Astrocyte of the spinal cord (primary cell): ENCODE measurements around the gene PRR15L.

Experiments
- DNase-seq: peaks from one replicate; pipeline ENCODE4 v3.0.0; 2011; ENCODE audit warnings: low read depth, low spot score
- H3K4me3 ChIP-seq: 2 replicates; pipeline ENCODE4 v1.5.1; 2011; ENCODE audit warnings: low read depth, mild to moderate bottlenecking, low read length, moderate library complexity
- CTCF ChIP-seq: IDR thresholded peaks from 2 replicates; pipeline ENCODE4 v1.5.1; 2012; ENCODE audit warnings: low read depth, mild to moderate bottlenecking, low read length, inconsistent platforms
- in situ Hi-C: cut with HindIII; loops from 2 replicates; pipeline ENCODE4 v1.10.0; 2017; ENCODE audit warnings: low sequenced_read_pairs

Gene PRR15L

GRCh38 chr17:47995241-47995935, 37.7 kb upstream of the PRR15L start:
- no peak for DNase-seq
- no peak overlapping the region for H3K4me3 ChIP-seq
- in situ Hi-C loops = no loop called here
- no peak for TF ChIP-seq CTCF

GRCh38 chr17:47994724-47995123, 37.0 kb upstream of the PRR15L start:
- in situ Hi-C loops = no loop called here

GRCh38 chr17:47993964-47994363, 36.3 kb upstream of the PRR15L start:
- DNase-seq = no peak
- no peak for TF ChIP-seq CTCF
- in situ Hi-C loops = no loop called here
- no peak overlapping the region for H3K4me3 ChIP-seq

More at GRCh38 chr17:47994724-47995123, 37.0 kb upstream of the PRR15L start:
- DNase-seq = no peak
- H3K4me3 ChIP-seq = no peak overlapping the region
- TF ChIP-seq CTCF = no peak

- DNase-seq = no peak
- in situ Hi-C loops = no loop called here
- no peak for TF ChIP-seq CTCF
Observed at GRCh38 chr17:47993031-47993564, 35.4 kb upstream of the PRR15L start.

GRCh38 chr17:47992216-47992615, 34.5 kb upstream of the PRR15L start:
- DNase-seq = no peak
- TF ChIP-seq CTCF = no peak
- in situ Hi-C loops = no loop called here
- H3K4me3 ChIP-seq = no peak overlapping the region

More at GRCh38 chr17:47993031-47993564, 35.4 kb upstream of the PRR15L start:
- no peak overlapping the region for H3K4me3 ChIP-seq

- no peak for DNase-seq
- in situ Hi-C loops = no loop called here
Observed at GRCh38 chr17:47990962-47991731, 33.5 kb upstream of the PRR15L start.

More at GRCh38 chr17:47990962-47991731, 33.5 kb upstream of the PRR15L start:
- no peak for TF ChIP-seq CTCF
- H3K4me3 ChIP-seq = no peak overlapping the region
